Measurements from ENCODE around the gene MLLT1. TPM values are rescaled to one million over a fixed set of nuclear protein-coding genes. Genes with fewer than 3 reads are reported as not detected.

The MLLT1 gene
- total RNA-seq, 4 donors from 2014 or later: 13.9 to 37.7 (median 24.4) TPM

DNA sequence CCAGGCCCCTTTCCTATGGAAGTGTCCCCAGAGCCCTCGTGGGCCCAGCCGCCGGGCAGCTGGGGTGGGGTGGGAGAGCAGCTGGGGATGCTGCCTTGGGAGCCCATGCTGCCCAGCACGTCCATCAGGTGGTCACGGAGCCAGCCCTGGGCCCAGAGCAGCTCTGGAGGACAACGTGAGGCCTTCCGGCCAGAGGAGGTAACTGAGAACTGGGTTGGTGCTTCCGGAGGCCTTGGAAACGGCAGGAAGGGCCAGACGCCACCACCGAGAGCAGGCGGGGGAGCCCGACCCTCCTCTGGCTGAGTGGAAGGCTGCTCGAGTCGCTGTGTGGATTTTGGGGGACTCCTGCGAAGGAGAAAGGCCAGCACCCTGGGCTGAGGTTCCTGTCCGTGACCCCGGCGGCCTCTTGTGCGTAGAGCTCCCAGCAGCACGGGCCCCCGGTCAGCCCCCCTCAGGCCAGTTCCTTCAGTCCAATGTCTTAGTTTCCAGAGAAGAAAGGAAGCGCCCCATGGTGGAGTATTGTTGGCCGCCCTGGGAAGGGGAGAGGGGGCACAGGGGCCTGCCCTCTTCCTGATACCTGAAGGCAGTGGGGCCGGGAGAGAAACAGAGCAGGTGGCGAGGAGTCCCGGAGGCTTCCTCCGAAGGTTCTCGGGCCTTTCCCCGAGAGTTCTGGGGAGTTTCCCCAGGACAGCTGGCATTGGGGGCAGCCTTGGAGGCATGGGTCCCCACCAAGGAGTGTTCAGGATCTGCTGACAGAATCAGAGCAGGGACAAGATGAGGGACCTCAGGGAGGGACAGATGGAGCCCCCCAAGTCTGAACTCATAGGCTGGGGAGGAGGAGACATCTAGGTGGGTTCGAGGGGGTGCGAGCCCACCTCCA lies 68.8 kb downstream of the MLLT1 start:
- TF ChIP-seq POLR2A (IDR thresholded peaks at IDR 0.05): no peak
- TF ChIP-seq, protein P1, sequence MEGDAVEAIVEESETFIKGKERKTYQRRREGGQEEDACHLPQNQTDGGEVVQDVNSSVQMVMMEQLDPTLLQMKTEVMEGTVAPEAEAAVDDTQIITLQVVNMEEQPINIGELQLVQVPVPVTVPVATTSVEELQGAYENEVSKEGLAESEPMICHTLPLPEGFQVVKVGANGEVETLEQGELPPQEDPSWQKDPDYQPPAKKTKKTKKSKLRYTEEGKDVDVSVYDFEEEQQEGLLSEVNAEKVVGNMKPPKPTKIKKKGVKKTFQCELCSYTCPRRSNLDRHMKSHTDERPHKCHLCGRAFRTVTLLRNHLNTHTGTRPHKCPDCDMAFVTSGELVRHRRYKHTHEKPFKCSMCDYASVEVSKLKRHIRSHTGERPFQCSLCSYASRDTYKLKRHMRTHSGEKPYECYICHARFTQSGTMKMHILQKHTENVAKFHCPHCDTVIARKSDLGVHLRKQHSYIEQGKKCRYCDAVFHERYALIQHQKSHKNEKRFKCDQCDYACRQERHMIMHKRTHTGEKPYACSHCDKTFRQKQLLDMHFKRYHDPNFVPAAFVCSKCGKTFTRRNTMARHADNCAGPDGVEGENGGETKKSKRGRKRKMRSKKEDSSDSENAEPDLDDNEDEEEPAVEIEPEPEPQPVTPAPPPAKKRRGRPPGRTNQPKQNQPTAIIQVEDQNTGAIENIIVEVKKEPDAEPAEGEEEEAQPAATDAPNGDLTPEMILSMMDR (IDR thresholded peaks at IDR 0.05 in 4 of 5, conservative IDR thresholded peaks at IDR 0.05 in 1 of 5): no peak
- DNase-seq (no peak), ATAC-seq (peak in 1 of 2 donors; percentile 24)
- Histone ChIP-seq H3K27ac (peak overlapping the region in 1 of 4 donors; percentile 22), H3K4me3 (no peak overlapping the region), H3K4me1 (no peaks in the 10 kb centered on the region), H3K9me3 (no peaks in the 10 kb centered on the region), H3K27me3 (no peaks in the 10 kb centered on the region), H3K36me3 (peaks cover 0 to 13% of the 10 kb centered on the region in 2 donors)
- in situ Hi-C loops (cut with MboI; ENCODE audit: low sequenced_read_pairs in 4 of 4) (no loop called here), intact Hi-C loops (cut with DNase I; ENCODE audit: low total_unique reads) (loop anchor here (10.0 kb wide), 1 partner anchor 214 kb away; the partner anchor contains the start of gene KHSRP)

DNA sequence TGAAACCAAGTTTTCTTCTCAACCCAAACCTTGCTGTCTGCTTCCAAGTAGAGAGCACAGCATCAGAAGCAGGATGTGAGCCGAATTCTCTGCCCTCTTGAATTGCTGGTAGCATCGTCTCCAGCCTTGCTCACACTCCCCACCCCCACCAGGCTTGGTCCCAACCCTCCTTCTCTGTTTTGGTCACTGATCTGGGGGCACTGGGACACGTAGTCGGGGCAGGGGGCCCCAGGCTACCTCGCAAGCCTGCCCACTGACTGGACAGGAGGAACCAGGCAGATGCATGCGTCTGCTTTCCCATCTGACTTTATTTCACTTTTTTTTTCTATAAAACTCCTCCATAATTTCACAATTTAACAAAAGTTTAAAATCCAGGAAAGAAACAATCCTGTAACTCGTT lies 69.7 kb downstream of the MLLT1 start:
- intact Hi-C loops (cut with DNase I; ENCODE audit: low total_unique reads): loop anchor here (10.0 kb wide), 1 partner anchor 215 kb away; the partner anchor contains the start of gene KHSRP
- Histone ChIP-seq H3K4me1 (no peaks in the 10 kb centered on the region), H3K27me3 (no peaks in the 10 kb centered on the region), H3K9me3 (no peaks in the 10 kb centered on the region), H3K36me3 (peaks cover 0 to 9% of the 10 kb centered on the region in 2 donors), H3K27ac (no peak overlapping the region), H3K4me3 (no peak overlapping the region)
- DNase-seq (peak in 1 of 2 donors; percentile 4), ATAC-seq (no peak)
- TF ChIP-seq, protein P1 (IDR thresholded peaks at IDR 0.05 in 4 of 5, conservative IDR thresholded peaks at IDR 0.05 in 1 of 5): no peak
- TF ChIP-seq POLR2A (IDR thresholded peaks at IDR 0.05): no peak
- in situ Hi-C loops (cut with MboI; ENCODE audit: low sequenced_read_pairs in 4 of 4): no loop called here

DNA sequence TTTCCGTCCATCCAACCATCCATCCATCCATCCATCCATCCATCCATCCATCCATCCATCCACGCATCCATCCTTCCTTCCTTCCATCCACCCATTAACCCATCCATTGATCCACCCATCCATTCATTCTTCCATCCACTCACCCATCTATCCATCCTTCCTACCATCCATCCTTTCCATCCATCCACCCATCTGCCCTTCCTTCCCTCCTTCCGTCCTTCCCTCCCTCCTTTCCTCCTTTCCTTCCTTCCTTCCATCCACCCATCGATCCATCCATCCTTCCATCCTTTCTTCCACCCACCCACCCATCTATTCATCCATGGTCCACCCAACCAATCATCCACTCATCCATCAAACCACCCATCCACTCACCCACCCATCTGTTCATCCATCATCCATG lies 70.1 kb downstream of the MLLT1 start:
- no peaks in the 10 kb centered on the region for H3K27me3 ChIP-seq
- H3K27ac ChIP-seq: no peak overlapping the region
- no peaks in the 10 kb centered on the region for H3K9me3 ChIP-seq
- ATAC-seq: no peak
- intact Hi-C loops (cut with DNase I; ENCODE audit: low total_unique reads): loop anchor here (10.0 kb wide), 1 partner anchor 215 kb away; the partner anchor contains the start of gene KHSRP
- in situ Hi-C loops (cut with MboI; ENCODE audit: low sequenced_read_pairs in 4 of 4): loop anchor here in 1 of 4 donors (10.0 kb wide), 1 partner anchor 85 kb away; no protein-coding TSS in a partner anchor
- no peaks in the 10 kb centered on the region for H3K4me1 ChIP-seq
- H3K4me3 ChIP-seq: no peak overlapping the region
- H3K36me3 ChIP-seq: peaks cover 0 to 9% of the 10 kb centered on the region in 2 donors
- TF ChIP-seq, protein P1 (IDR thresholded peaks at IDR 0.05 in 4 of 5, conservative IDR thresholded peaks at IDR 0.05 in 1 of 5): no peak
- TF ChIP-seq POLR2A (IDR thresholded peaks at IDR 0.05): no peak
- DNase-seq: no peak

DNA sequence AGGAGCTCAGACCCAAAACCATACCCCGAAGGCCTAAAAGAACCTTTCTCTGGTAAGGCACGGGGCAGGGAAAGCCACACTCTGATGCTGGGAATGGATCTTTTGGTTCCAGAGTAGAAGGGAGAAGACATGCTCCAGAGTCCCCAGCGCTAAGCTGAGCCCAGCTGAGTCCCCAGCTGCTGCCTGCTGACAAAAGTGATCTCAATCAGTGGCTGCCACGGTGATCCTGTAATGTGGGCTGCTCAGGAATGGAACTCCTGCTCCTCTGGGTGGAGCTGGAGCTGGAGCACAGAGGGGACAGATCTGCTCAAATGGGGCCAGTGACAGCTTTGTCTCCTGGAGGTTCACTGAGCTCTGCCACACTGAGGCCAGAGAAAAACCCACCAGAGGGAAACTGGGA lies 70.5 kb downstream of the MLLT1 start:
- DNase-seq: no peak
- in situ Hi-C loops (cut with MboI; ENCODE audit: low sequenced_read_pairs in 4 of 4) (loop anchor here in 1 of 4 donors (10.0 kb wide), 1 partner anchor 86 kb away; no protein-coding TSS in a partner anchor), intact Hi-C loops (cut with DNase I; ENCODE audit: low total_unique reads) (no loop called here)
- TF ChIP-seq POLR2A (IDR thresholded peaks at IDR 0.05): no peak
- TF ChIP-seq, protein P1 (IDR thresholded peaks at IDR 0.05 in 4 of 5, conservative IDR thresholded peaks at IDR 0.05 in 1 of 5): no peak
- peaks cover 0 to 9% of the 10 kb centered on the region in 2 donors for H3K36me3 ChIP-seq
- H3K27me3 ChIP-seq: no peaks in the 10 kb centered on the region
- no peaks in the 10 kb centered on the region for H3K9me3 ChIP-seq
- H3K4me1 ChIP-seq: no peaks in the 10 kb centered on the region
- no peak for ATAC-seq
- no peak overlapping the region for H3K27ac ChIP-seq
- no peak overlapping the region for H3K4me3 ChIP-seq

All from gastrocnemius medialis (tissue), 4 donors.